NCI-H524 treated with DMSO at 0.1 percent for 48 hours (cell line): Measurements from ENCODE around the gene CD58.
"Not testable (repeated sequence)": the region's sequence is repeated elsewhere in the genome, so short reads cannot be mapped to it uniquely, and the experiment has no call there.

Experiments
- DNase-seq: peaks from one replicate; lab custom pipeline; 2025; lab: John Stamatoyannopoulos, UW

CD58 gene

DNA sequence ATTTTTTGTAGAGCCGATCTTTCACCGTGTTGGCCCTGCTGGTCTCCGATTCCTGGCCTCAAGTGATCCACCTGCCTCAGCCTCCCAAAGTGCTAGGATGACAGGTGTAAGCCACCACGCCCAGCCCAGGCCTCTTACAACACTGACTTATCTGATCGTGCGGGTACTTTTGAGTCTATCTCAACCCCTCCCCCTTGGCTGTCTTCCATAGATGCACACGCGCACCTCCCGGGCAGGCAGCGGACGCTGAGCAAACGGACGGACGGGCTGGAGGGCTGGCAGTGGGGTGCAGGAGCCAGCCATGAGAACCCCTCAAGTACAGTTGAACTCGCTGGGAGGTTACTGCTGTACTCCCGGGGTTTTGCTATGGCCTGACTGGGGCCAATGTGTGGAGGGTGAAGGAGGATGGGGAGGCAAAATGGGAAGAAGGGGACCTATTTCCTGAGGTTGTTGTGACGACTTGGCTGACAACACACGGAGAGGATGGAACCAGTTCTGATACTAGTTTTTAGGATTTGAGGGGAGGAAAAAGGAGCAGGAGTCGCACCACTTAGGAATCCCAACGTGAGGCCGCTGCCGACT lies 959 bp downstream of the CD58 start:
- DNase-seq, result no peak

DNA sequence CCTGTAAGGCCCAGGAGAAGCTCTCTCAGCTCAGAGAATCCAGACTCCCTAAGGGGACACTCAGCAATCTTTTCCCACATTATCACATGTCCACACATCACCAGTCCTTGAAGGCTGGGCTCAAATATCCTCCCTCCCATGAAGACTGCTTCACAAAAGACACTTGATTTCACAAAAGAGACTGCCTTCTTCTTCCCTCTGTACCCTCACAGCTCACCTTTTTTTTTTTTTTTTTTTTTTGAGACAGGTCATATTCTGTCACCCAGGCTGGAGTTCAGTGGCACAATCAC lies 1.5 kb downstream of the CD58 start:
- DNase-seq, result no peak

DNA sequence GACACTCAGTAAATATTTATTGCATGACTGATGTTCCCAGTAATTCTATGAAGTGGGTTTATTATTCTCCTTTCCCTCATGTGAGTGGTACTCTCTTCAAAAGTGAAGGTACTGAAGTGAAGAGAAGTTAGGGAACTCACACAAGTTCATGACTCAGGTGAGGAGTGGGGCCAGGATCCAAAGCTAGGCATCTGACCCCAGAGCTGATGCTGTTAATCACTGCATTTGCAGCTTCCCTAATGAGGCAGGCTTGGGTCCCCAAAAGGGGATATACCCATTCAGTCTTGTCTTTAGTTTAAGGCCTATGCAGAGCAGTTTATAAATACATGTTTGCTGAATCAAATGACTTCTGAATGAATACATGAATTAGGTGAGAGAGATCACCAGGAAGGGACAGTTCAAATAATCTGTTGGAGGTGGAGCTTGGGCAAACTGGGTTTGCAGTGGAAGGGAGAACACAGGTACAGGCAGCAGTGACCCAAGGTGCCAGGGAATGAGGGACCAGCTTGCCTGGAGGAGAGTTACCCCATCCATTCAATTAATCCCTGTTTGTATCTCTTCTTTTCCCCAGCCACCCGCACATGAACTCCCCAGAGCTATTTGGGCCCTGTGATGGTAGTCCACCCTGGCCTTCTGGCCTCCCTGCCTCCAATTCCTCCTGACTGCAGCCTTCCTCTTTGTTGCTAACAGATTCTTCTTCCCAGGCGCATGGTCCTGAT lies 2.0 kb downstream of the CD58 start:
- no peak for DNase-seq

DNA sequence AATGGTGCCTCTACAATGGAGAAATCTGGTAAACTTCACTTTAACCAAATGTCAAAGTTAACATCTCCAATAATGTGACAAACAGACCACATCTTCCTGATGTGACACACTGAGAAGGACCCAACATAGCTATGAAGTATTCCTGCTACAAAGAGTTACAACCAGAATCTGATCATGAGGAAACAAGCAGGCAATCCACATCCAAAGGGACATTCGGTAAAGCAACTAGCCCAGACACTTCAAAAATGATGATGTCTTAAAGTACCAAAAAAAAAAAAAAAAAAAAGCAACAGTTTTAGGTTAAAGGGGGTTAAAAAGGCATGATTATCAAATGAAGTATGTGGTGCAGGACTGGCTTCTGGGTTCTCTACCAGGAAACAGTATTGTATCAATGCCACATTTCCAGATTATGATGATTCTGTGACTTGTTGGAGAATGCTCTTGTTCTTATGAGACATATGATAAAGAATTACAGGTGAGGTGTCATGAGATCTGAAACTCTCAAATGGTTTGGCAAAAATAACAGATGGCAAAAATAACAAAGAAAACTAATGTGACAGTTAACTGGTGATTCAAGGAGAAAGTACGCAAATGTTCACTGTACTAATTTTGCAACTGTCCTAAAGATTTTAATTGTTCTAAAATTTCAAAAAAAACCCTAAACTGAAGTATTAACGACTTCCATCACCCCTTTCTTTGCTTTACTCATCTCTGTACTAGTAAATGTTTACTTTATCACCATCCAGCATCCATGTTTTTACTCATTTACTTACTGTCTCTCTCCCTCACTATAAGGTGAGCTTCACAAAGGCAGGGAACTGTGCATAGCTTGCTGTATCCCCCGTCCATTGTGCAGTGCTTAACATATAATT lies 2.8 kb downstream of the CD58 start:
- DNase-seq, result no peak

DNA sequence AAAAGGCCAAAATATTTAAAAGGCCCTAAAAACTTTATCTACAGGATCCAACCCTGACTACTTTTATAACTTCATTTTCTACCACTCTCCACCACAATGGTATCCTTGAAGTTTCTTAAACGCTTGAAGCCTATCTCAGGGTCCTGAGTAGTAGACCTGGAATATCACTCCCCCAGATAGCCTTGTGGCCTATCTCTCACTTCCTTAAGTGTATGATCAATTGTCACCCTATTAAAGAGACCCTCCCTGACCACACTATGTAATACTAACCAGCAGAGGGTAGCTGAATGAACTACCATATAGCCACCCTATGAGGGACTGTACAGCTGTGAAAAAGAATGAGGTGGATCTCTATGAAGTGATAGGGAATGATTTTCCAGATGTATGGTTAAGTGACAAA lies 5.6 kb downstream of the CD58 start:
- DNase-seq, result no peak

DNA sequence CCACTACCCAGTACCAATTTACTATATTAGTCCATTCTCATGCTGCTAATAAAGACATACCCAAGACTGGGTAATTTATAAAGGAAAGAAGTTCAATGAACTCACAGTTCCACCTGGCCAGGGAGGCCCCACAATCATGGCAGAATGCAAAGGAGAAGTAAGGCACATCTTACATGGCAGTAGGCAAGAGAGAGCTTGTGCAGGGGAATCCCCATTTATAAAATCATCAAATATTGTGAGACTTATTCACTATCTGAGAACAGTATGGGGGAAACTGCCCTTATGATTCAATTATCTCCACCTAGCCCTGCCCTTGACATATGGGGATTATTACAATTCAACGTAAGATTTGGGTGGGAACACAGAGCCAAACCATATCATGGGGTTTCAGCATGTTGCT lies 6.4 kb downstream of the CD58 start:
- DNase-seq, result no peak

DNA sequence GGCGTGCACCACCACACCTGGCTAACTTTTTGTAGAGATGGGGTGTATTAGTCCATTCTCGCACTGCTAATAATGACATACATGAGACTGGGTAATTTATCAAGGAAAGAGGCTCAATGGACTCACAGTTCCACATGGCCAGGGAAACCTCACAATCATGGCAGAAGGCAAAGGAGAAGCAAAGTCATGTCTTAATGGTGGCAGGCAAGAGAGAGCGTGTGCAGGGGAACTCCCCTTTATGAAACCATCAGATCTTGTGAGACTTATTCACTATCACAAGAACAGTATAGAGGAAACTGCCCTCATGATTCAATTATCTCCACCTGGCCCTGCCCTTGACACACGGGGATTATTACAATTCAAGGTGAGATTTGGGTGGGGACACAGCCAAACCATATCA lies 8.4 kb downstream of the CD58 start:
- not testable (repeated sequence) for DNase-seq

DNA sequence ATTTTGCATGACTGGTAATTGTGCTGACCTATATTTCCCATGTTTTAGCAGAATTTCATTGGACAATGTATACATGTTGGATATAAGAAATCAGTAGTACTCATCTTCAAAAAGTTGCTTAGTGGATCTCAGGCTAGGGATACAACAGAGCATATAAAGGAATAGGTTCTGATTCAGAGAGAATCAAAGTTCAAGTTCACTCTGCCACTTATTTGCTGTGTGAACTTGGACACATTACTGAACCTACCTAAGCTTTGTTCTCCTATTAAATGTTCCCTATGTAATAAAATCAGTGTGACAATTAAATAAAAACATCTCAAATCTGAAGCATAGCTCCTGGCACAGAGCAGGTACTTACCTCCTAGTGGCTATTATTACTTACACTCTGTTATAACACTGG lies 9.3 kb downstream of the CD58 start:
- DNase-seq, result no peak

DNA sequence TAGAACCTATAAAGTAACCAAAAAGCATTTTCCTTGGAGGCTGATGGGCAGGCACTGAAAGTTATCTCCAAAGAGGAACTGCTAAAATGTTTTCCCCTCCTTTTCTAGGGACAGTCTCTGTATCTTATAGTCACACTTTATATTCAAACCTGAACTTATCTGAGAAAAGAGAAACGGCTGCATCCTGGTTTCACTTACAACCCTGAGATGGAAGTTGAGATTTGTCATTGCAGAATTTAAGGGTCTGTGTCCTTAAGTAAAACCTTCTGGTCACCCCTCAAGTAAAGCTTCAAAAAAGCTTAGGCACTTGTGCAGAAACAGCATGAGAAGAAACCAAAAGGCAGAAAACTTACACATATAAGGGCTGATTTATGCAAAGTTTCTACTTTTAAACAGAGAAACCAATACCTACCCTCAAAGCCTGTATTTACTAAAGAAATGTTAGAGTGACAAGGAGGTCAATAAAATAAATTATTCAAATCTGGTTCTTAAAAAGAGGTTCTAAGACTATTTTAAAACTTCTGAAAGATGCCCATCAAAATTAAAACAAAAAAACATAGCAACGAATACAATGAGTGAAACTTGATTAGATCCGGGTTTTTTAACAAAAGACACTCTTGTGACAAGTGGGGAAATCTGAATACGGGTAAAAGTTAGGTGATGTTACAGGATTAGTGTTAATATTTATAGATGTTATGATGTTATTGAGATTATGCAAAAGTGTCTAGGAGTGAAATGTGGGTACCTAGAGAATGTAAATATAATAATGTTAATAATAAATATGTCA lies 9.9 kb downstream of the CD58 start:
- DNase-seq, result no peak

DNA sequence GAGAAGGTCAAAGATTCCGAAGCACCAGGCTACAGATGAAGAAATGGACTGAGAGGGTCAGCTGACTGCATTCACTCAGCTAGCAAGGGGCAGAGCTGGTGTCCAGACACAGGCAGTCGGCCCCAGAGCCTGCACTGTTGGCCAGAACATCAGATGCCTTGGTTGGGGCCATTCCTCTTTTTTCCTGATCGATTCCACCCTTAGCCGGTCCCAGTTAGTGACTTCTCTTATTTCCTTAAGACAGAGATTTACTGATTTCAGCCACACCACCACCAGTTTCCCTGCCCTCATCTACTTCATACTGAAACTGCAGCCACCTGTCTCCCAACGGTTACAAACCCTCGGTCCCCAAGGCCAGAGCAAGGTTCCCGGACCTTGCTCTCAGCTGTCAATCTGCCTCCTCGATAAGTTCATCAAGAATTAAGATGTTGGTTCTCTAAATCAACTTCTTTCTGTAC lies 11.5 kb downstream of the CD58 start:
- no peak for DNase-seq

DNA sequence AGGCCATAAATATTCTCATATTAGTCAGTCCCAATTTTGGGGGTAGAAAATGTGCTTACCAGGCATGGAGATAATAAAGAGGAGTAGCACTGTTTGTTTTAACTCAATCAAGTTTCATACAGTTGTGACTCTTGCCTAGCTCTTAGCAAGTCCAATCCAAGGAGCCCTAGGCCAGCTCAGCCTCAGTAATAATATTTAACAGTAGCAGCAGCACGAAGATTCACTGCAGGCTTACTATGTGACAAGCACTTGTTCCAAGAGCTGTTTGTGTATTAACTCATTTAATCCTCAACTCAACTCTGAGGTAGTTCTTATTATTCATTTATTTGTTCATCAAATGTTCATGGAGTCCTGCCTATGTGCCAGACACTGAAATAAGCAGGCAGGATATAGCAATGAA lies 12.3 kb downstream of the CD58 start:
- no peak for DNase-seq

DNA sequence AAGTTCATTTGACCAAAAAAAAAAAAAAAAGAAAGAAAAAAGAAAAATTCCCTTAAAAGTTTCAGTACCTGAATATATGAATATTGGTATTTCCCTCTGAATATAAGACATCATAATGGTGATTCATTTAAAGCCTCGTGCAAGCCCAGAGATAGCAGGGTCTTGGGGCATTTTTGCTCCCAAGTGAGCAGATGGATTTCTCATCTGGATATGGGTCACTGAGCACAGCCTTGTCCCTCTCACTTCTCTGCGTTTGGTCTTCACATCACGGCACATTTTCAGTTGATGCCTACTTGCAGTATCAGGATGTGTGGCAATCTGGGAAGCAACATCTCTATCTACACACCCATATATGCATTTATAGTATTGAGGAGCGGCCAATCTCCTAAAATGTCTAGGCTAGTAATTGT lies 12.7 kb downstream of the CD58 start:
- no peak for DNase-seq

DNA sequence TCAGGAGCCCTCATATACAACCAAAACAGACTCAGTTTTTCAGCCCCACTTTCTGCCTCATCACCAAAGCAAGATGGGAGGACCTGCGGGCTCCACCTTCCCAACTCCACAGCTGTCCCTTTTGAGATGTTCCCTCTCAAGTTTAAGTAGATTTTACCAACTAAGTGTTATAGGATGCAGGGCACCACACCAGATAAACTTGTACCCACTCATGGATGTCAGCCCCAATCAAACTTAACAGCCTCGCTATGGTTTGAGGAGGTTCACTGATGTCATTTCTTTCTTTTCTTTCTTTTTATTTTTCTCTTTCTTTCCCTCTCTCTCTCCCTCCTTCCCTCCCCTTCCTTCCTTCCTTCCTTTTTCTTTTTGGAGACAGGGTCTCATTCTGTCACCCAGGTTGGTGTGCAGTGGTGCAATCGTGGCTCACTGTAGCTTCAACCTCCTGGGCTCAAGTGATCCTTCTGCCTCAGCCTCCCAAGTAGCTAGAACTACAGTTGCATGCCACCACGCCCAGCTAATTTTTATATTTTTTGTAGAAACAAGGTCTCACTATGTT lies 13.4 kb downstream of the CD58 start:
- no peak for DNase-seq

DNA sequence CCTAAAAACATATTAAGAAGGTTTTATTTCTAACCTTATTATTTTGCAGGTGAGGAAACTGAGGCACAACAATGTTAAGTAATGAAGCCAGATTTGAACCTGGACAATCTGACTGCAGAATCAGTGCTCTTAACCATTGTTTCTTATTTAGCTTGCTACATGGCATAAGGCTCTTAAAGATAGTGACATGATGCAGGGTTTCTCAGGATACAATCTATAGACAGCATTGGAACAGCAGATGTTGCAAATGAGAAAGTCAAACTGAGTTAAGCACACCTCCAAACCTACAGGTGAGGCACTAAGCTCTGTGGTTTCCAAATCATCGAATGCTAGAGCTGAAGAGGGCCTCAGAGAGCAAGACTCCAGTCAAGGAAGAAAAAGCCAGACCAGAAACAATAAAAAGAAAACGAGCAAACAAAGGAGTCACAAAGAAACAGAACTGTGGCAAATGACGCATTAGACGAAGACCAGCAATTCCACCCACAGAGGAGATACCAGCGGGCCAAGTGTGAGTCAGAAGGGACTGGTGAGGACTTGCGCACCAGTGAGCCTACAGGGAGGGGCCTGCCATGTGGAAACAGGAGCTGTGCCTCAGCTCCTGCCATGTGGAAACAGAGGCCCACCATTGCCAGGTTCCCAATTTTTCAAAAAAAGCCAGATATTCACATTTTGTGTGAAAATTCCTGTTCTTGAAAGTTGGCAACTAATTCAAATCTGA lies 14.4 kb downstream of the CD58 start:
- DNase-seq, result no peak

DNA sequence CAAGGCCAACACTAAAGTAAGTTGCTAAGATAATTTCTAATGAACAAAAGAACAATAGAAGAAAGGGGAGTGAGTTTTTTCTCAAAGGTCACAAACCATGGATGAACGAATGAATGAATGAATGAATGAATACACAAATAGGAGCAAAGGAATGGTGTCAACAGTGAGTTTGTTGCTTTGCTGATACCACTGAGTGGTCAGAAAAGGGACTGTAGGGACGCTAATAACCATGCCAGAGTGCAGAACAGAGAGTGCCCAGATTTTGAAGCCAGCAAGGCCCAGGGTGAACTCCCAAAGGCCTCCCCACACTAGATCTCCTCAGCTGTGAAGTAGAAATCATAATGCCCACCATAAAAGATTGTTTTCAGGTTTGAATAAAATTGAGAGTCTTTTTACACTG lies 15.9 kb downstream of the CD58 start:
- no peak for DNase-seq

DNA sequence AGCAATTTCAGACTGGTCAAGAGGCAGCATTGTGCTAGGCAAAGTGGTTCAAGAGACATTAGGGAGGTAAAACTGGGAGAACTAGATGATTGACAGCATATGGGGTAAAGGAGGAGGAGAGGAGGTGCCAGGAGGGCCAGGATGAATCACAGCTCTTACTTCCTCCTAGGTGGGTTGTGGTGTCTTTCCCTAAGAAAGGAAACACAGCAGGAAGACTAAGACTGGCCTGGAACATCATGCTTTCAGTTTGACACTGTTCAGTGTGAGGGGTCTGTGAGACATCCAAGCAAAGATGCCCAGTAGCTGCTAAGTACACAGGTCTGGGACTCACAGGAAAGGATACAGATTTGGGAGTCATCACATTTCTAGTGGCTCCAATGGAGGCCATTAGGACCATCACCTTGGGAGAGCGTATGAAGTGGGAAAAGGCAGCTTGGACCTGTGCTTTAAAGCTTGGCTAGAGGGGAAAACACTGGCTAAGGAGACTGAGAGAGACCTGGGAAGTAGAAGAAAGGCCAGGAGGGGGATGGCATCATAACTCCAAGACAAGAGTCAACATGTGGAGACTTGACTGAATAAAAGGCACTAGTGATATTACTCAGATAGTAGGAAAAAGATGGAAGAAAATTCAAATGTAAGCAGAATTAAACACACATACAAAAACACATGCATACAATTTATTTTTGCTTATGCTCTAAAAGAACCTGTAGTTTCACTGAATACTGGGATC lies 17.3 kb downstream of the CD58 start:
- no peak for DNase-seq

DNA sequence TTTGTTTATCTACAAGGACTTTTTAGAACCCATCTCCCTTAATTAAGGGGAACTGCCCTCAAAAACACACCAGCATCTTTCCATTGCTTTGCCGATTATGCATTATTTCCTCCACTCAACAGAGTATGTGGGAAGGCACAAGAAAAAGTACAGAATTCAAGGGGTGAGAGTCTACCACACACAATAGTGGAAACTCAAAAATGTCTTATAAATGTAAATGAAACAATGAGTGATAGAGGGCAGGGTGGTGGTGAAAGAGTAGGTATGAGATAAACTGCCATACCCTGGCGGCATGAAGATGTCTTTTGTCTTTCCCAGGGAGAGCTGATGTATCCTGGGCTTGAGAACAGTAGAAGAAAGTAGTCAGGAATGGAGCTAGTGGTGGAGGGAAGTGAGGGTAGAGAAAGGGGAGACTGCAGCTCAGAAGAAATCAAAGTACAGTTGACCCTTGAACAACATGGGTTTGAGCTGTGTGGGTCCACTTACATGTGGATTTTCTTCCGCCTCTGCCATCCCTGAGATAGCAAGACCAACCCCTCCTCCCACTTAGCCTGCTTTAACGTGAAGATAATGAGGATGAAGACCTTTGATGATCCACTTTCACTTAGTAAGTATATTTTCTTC lies 24.4 kb downstream of the CD58 start:
- DNase-seq, result no peak

DNA sequence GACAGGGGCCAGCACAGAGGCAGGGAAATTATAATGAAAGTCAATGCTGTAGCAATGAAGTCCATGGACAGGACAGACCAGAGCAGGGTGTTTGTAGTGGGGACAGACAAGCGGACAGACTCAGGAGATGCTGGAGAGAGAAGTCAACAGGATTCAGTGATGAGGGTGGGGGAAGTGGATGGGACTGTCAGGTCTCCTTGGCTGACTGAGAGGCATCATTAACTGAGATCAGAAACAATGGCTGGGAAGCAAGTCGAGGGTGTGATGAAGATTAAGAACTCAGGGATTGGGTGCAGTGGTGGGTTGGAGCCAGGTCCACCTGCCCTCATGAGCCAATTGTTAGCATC lies 25.5 kb downstream of the CD58 start:
- no peak for DNase-seq

DNA sequence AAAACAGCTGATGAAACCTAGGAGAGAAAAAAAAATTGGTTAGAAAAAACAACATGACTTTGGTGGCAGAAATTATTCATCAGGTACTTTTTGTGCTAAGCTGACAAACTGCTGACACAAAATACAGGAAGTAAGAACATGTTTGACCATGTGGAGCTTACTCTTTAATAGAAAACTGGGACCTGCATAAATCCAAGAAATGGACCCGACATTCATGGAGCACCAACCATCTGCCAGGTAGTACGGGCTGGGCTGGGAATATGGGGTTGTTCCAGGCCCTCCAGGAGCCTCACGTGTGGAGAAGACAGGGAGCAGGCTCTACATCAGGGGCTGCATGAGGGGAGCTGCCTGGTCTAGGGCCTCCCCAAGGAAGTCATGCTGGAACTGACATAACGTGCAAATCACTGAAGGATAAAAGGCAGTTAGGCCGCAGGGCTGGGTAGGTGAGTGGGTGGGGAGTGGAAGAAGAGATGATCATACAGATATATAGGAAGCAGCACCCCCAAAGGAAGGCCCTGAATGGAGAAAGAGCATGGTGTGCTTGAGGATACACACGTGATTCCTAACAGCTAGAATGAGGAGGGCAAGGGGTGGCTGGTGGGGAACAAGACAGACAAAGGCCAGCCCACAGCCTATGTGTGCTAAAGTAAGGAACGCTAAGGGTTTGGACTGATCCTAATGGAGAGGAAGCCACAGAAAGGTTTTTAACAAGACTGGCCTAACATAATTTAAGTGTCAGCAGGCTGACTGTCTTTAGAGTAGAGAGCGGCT lies 26.1 kb downstream of the CD58 start:
- DNase-seq, result no peak

DNA sequence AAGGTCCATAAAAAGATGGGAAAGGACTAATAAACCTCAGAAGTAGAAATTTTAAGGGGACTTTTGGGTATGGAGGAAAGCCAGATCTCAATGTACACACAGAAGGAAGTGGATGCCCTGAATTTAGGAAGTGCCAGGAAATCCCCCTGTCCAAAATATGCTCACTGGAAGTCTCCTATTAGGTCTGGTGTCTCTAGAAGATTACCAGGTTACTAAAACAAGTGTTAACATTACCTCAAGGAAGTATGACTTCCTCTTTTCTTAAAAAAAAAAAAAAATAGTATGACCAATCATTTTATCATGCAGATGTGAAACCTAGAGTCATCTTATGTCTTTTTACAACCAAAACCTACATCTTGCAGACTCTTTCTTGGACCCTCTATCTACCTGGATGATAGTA lies 30.7 kb downstream of the CD58 start:
- no peak for DNase-seq
